T-helper 2 cell treated with Interferon-gamma antibody and Interleukin-4, amounts not matched to agents 100 ng/mL and 5 ng/mL, for 36 hours (primary cell): ENCODE data around the gene POLA1. TPM values are rescaled to one million over a fixed set of nuclear protein-coding genes. Genes with fewer than 3 reads are reported as not detected.

Source experiments
- intact Hi-C: fragments of 100-400 bp; cut with micrococcal nuclease; formaldehyde crosslinking; loops from one replicate; pipeline ENCODE4 v1.15.1; 2023
- total RNA-seq: library from RNA; stranded (reverse); gene quantifications from 2 replicates; pipeline ENCODE4 v1.2.3, GENCODE V29; 2022

Gene POLA1
- total RNA-seq, 1 donor from 2014 or later, result 38.7 TPM

- intact Hi-C loops, result no loop called here
Observed at GRCh38 chrX:25005382-25006185, 311.9 kb downstream of the POLA1 start.

- intact Hi-C loops, result no loop called here
Observed at GRCh38 chrX:25006586-25007058, 312.9 kb downstream of the POLA1 start.

- intact Hi-C loops, result no loop called here
Observed at GRCh38 chrX:25007059-25008053, 313.6 kb downstream of the POLA1 start.

- intact Hi-C loops, result no loop called here
Observed at GRCh38 chrX:25009407-25009806, 315.7 kb downstream of the POLA1 start.

GRCh38 chrX:25010784-25011588 lies 317.3 kb downstream of the POLA1 start:
- intact Hi-C loops, result no loop called here

- intact Hi-C loops, result no loop called here
Observed at GRCh38 chrX:25011589-25012432, 318.1 kb downstream of the POLA1 start.

GRCh38 chrX:25012433-25012735 lies 318.7 kb downstream of the POLA1 start:
- intact Hi-C loops, result no loop called here

- intact Hi-C loops, result loop anchor here (1.0 kb wide), 1 partner anchor 10 kb away; no protein-coding TSS in a partner anchor
Observed at GRCh38 chrX:25012793-25013631, 319.3 kb downstream of the POLA1 start.

GRCh38 chrX:25013632-25014365 lies 320.1 kb downstream of the POLA1 start:
- intact Hi-C loops, result loop anchor here (1.0 kb wide), 1 partner anchor 10 kb away; no protein-coding TSS in a partner anchor

GRCh38 chrX:25014366-25014838 lies 320.7 kb downstream of the POLA1 start:
- intact Hi-C loops, result no loop called here

- intact Hi-C loops, result no loop called here
Observed at GRCh38 chrX:25015486-25016360, 322.0 kb downstream of the POLA1 start, which contains the start of gene ARX. ARX (minus strand) TSS chrX:25015965; CDS start chrX:25015737, 228 bp downstream.

GRCh38 chrX:25016361-25016671 lies 322.6 kb downstream of the POLA1 start:
- intact Hi-C loops, result no loop called here

- intact Hi-C loops, result no loop called here
Observed at GRCh38 chrX:25016938-25017598, 323.4 kb downstream of the POLA1 start.

GRCh38 chrX:25017667-25018247 lies 324.0 kb downstream of the POLA1 start:
- intact Hi-C loops, result no loop called here

- intact Hi-C loops, result no loop called here
Observed at GRCh38 chrX:25018682-25019081, 325.0 kb downstream of the POLA1 start.

- intact Hi-C loops, result loop anchor here (2.0 to 5.0 kb wide), 3 partner anchors 17 to 268 kb away; no protein-coding TSS in a partner anchor
Observed at GRCh38 chrX:25019707-25020390, 326.1 kb downstream of the POLA1 start.
